HEK293 (cell line): ENCODE measurements around the gene BRDT.

Experiments
- CTCF ChIA-PET: fragments of 350-600 bp; formaldehyde crosslinking; extraction: SDS; loops from one replicate; lab custom pipeline; 2021; ENCODE audit warnings: antibody characterized with exemption; lab: Yijun Ruan, JAX
- POLR2A ChIA-PET: fragments of 300-600 bp; formaldehyde crosslinking; extraction: SDS; loops from one replicate; lab custom pipeline; 2020; ENCODE audit warnings: antibody characterized with exemption, inconsistent platforms; lab: Yijun Ruan, JAX
- H3K27ac ChIP-seq: fragments of 200-500 bp; sonication (Bioruptor generic); 2 replicates; pipeline ENCODE4 v1.5.1; 2014; ENCODE audit warnings: low read depth, low read length, control low read depth, inconsistent platforms; ENCODE audit errors: extremely low read depth
- H3K36me3 ChIP-seq, 2 experiments: fragments of 200-500 bp in 1 of 2; sonication (Bioruptor generic) in 1 of 2; 1 replicate in 1 of 2; 2 replicates in 1 of 2; pipeline ENCODE4 v1.5.1; 2014 to 2017; ENCODE audit warnings: inconsistent platforms in 2 of 2, low read length in 2 of 2; ENCODE audit not compliant: control insufficient read depth in 2 of 2, insufficient read depth in 1 of 2
- H3K4me1 ChIP-seq: fragments of 200-500 bp; sonication (Bioruptor generic); 2 replicates; pipeline ENCODE4 v1.5.1; 2014; ENCODE audit warnings: mild to moderate bottlenecking, low read length, inconsistent platforms; ENCODE audit not compliant: control insufficient read depth, insufficient read depth
- H3K4me3 ChIP-seq: 2 replicates; pipeline ENCODE4 v1.5.1; 2011; ENCODE audit warnings: low read depth, mild to moderate bottlenecking, control low read depth, low read length, moderate library complexity
- H3K9me3 ChIP-seq: fragments of 200-500 bp; sonication (Bioruptor generic); 2 replicates; pipeline ENCODE4 v1.5.1; 2014; ENCODE audit warnings: low read depth, low read length, inconsistent platforms; ENCODE audit not compliant: control insufficient read depth, insufficient read depth
- EGR2 ChIP-seq: fragments of 450-650 bp; formaldehyde crosslinking; IDR thresholded peaks from 2 replicates; pipeline ENCODE4 v1.5.1; 2016; ENCODE audit warnings: low read depth, missing biosample characterization, missing genetic modification characterization
- HOXC10 ChIP-seq: sonication (generic); formaldehyde crosslinking; IDR thresholded peaks from 2 replicates; pipeline ENCODE4 v1.8.1; 2023; ENCODE audit warnings: mild to moderate bottlenecking, missing genetic modification reagents
- KLF10 ChIP-seq: fragments of 450-650 bp; IDR thresholded peaks from 2 replicates; pipeline ENCODE4 v1.5.1; 2018; ENCODE audit warnings: missing biosample characterization, mild to moderate bottlenecking, missing genetic modification characterization
- MYNN ChIP-seq: fragments of 450-650 bp; formaldehyde crosslinking; IDR thresholded peaks from 2 replicates; pipeline ENCODE4 v1.5.1; 2016; ENCODE audit warnings: missing biosample characterization, missing genetic modification characterization, borderline replicate concordance
- OVOL3 ChIP-seq: fragments of 450-650 bp; formaldehyde crosslinking; IDR thresholded peaks from 2 replicates; pipeline ENCODE4 v1.5.1; 2016; ENCODE audit warnings: missing biosample characterization, missing genetic modification characterization
- RBAK ChIP-seq: fragments of 450-650 bp; formaldehyde crosslinking; IDR thresholded peaks from 2 replicates; pipeline ENCODE4 v1.5.1; 2016; ENCODE audit warnings: missing biosample characterization, missing genetic modification characterization
- SALL2 ChIP-seq: fragments of 450-650 bp; formaldehyde crosslinking; IDR thresholded peaks from 2 replicates; pipeline ENCODE4 v1.5.0; 2017; ENCODE audit warnings: missing biosample characterization, mild to moderate bottlenecking, missing genetic modification characterization, borderline replicate concordance
- SCRT2 ChIP-seq: fragments of 450-650 bp; formaldehyde crosslinking; IDR thresholded peaks from 2 replicates; pipeline ENCODE4 v1.5.1; 2016; ENCODE audit warnings: missing biosample characterization, missing genetic modification characterization
- TCF7L2 ChIP-seq: IDR thresholded peaks from 2 replicates; pipeline ENCODE4 v1.6.1; 2011; ENCODE audit warnings: low read depth, mild to moderate bottlenecking, inconsistent platforms, low read length, moderate library complexity, borderline replicate concordance
- ZEB2 ChIP-seq: fragments of 450-650 bp; formaldehyde crosslinking; IDR thresholded peaks from 2 replicates; pipeline ENCODE4 v1.5.1; 2016; ENCODE audit warnings: missing biosample characterization, missing genetic modification characterization
- ZFP3 ChIP-seq: fragments of 450-650 bp; formaldehyde crosslinking; IDR thresholded peaks from 2 replicates; pipeline ENCODE4 v1.5.1; 2016; ENCODE audit warnings: low read depth, missing biosample characterization, missing genetic modification characterization
- ZNF16 ChIP-seq: fragments of 450-650 bp; formaldehyde crosslinking; IDR thresholded peaks from 2 replicates; pipeline ENCODE4 v1.5.1; 2016; ENCODE audit warnings: low read depth, missing biosample characterization, missing genetic modification characterization
- ZNF221 ChIP-seq: fragments of 450-650 bp; formaldehyde crosslinking; IDR thresholded peaks from 2 replicates; pipeline ENCODE4 v1.5.1; 2017; ENCODE audit warnings: missing biosample characterization, missing genetic modification characterization, borderline replicate concordance
- ZNF280C ChIP-seq: fragments of 450-650 bp; formaldehyde crosslinking; IDR thresholded peaks from 2 replicates; pipeline ENCODE4 v1.5.1; 2016; ENCODE audit warnings: missing biosample characterization, missing genetic modification characterization
- ZNF292 ChIP-seq: fragments of 450-650 bp; formaldehyde crosslinking; IDR thresholded peaks from 2 replicates; pipeline ENCODE4 v1.5.1; 2016; ENCODE audit warnings: low read depth, missing biosample characterization, missing genetic modification characterization, borderline replicate concordance
- ZNF354C ChIP-seq: fragments of 450-650 bp; formaldehyde crosslinking; IDR thresholded peaks from 2 replicates; pipeline ENCODE4 v1.5.1; 2016; ENCODE audit warnings: missing biosample characterization, missing genetic modification characterization, low read depth, borderline replicate concordance
- ZNF394 ChIP-seq: fragments of 450-650 bp; formaldehyde crosslinking; IDR thresholded peaks from 2 replicates; pipeline ENCODE4 v1.5.1; 2016; ENCODE audit warnings: missing biosample characterization, missing genetic modification characterization, mild to moderate bottlenecking, moderate library complexity, borderline replicate concordance
- ZNF404 ChIP-seq: fragments of 450-650 bp; formaldehyde crosslinking; IDR thresholded peaks from 2 replicates; pipeline ENCODE4 v1.5.1; 2017; ENCODE audit warnings: missing biosample characterization, missing genetic modification characterization
- ZNF423 ChIP-seq: fragments of 450-650 bp; formaldehyde crosslinking; IDR thresholded peaks from 2 replicates; pipeline ENCODE4 v1.5.1; 2016; ENCODE audit warnings: missing biosample characterization, missing genetic modification characterization
- ZNF776 ChIP-seq: fragments of 450-650 bp; formaldehyde crosslinking; IDR thresholded peaks from 2 replicates; pipeline ENCODE4 v1.5.0; 2017; ENCODE audit warnings: missing biosample characterization, missing genetic modification characterization, borderline replicate concordance
- ZXDB ChIP-seq: fragments of 450-650 bp; formaldehyde crosslinking; IDR thresholded peaks from 2 replicates; pipeline ENCODE4 v1.5.1; 2016; ENCODE audit warnings: missing biosample characterization, missing genetic modification characterization
- TF ChIP-seq, protein P1 (sequence below): fragments of 450-650 bp; formaldehyde crosslinking; IDR thresholded peaks from 2 replicates; pipeline ENCODE4 v1.5.1; 2016; ENCODE audit warnings: missing biosample characterization, missing genetic modification characterization
- TF ChIP-seq, protein P2 (sequence below): fragments of 450-650 bp; formaldehyde crosslinking; IDR thresholded peaks from 2 replicates; pipeline ENCODE4 v1.5.1; 2016; ENCODE audit warnings: missing biosample characterization, missing genetic modification characterization
- TF ChIP-seq, protein P3 (sequence below): fragments of 450-650 bp; formaldehyde crosslinking; IDR thresholded peaks from 2 replicates; pipeline ENCODE4; 2016; ENCODE audit warnings: missing biosample characterization, missing genetic modification characterization

BRDT gene

DNA sequence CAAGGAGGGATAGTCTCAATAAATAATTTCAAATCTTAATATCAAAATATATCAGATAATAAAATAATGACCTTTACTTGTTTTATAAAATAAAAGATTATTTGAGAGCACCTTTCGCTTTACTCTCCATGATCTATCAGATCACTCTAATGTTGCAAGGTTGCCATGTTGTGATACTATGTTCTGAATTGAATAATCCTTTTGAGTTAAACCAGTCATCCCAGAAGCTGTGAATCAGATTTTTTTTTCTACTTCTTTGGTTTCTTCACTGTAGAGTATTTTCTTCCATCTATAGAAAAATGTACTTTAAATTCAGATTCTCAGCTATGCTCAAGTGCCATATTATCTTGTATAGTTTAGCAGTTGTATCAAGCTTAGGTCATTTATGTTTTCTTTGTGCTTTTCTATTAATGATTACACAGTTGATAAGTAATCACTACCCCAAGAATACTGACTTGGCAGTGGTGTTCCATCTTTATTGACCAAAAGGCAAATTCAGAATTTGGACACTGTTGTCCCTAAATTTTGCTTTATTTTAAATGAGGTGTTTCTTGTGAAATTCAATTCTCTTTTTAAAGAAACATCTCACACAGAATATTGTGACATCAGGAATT is 32.9 kb downstream of the BRDT start:
- ChIA-PET POLR2A (no interaction called here), CTCF (interaction anchor here (2.0 kb wide), 1 partner anchor 15 kb away, joined by 8 read pairs; no protein-coding TSS in a partner anchor)
- H3K4me3 ChIP-seq = no peak overlapping the region
- TF ChIP-seq OVOL3 (tag by site-specific recombination) (no peak), ZNF280C (tag by site-specific recombination) (no peak), ZXDB (tag by site-specific recombination) (no peak), KLF10 (tag by site-specific recombination) (no peak)
- H3K27ac ChIP-seq = no peak overlapping the region
- H3K9me3 ChIP-seq = no peaks in the 10 kb centered on the region
- no peaks in the 10 kb centered on the region for H3K36me3 ChIP-seq
- no peaks in the 10 kb centered on the region for H3K4me1 ChIP-seq

GRCh38 chr1:91993256-91993655 is 44.1 kb downstream of the BRDT start:
- Histone ChIP-seq H3K9me3 (no peaks in the 10 kb centered on the region), H3K4me3 (no peak overlapping the region), H3K27ac (no peak overlapping the region), H3K36me3 (no peaks in the 10 kb centered on the region), H3K4me1 (no peaks in the 10 kb centered on the region)
- POLR2A ChIA-PET = no interaction called here
- CTCF ChIA-PET = interaction anchor here (2.1 kb wide), 1 partner anchor 298 kb away, joined by 6 read pairs; no protein-coding TSS in a partner anchor
- TF ChIP-seq, protein P1, sequence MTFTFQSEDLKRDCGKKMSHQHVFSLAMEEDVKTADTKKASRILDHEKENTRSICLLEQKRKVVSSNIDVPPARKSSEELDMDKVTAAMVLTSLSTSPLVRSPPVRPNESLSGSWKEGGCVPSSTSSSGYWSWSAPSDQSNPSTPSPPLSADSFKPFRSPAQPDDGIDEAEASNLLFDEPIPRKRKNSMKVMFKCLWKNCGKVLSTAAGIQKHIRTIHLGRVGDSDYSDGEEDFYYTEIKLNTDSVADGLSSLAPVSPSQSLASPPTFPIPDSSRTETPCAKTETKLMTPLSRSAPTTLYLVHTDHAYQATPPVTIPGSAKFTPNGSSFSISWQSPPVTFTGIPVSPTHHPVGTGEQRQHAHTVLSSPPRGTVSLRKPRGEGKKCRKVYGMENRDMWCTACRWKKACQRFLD (tag by site-specific recombination) = no peak
- TF ChIP-seq HOXC10 (CRISPR knock-in tag) (no peak), ZNF16 (no peak), ZNF394 (tag by site-specific recombination) (no peak), ZNF404 (tag by site-specific recombination) (no peak), ZEB2 (tag by site-specific recombination) (no peak), ZFP3 (tag by site-specific recombination) (no peak), SALL2 (no peak), ZNF221 (tag by site-specific recombination) (no peak), SCRT2 (no peak), ZNF354C (tag by site-specific recombination) (no peak), EGR2 (tag by site-specific recombination) (no peak), ZNF776 (tag by site-specific recombination) (no peak), ZNF423 (tag by site-specific recombination) (no peak), MYNN (no peak), TCF7L2 (no peak), ZNF292 (tag by site-specific recombination) (no peak), RBAK (tag by site-specific recombination) (no peak)
- TF ChIP-seq, protein P2, sequence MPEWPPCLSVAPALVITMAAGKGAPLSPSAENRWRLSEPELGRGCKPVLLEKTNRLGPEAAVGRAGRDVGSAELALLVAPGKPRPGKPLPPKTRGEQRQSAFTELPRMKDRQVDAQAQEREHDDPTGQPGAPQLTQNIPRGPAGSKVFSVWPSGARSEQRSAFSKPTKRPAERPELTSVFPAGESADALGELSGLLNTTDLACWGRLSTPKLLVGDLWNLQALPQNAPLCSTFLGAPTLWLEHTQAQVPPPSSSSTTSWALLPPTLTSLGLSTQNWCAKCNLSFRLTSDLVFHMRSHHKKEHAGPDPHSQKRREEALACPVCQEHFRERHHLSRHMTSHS (tag by site-specific recombination) = no peak
- TF ChIP-seq, protein P3, sequence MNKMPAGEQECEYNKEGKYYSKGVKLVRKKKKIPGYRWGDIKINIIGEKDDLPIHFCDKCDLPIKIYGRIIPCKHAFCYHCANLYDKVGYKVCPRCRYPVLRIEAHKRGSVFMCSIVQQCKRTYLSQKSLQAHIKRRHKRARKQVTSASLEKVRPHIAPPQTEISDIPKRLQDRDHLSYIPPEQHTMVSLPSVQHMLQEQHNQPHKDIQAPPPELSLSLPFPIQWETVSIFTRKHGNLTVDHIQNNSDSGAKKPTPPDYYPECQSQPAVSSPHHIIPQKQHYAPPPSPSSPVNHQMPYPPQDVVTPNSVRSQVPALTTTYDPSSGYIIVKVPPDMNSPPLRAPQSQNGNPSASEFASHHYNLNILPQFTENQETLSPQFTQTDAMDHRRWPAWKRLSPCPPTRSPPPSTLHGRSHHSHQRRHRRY (tag by site-specific recombination) = no peak
